ENCODE data around the gene ID4. TPM values are rescaled to one million over a fixed set of nuclear protein-coding genes. Genes with fewer than 3 reads are reported as not detected.

ID4 gene
- total RNA-seq, 2 experiments from 2014 or later, result 1.6 to 2.1 TPM

- BruUV-seq (replicated peaks), result no TSS peak
- intact Hi-C loops (cut with micrococcal nuclease; ENCODE audit: unreplicated experiment), result no loop called here
- CTCF ChIA-PET (ENCODE audit: unreplicated experiment), result no interaction called here
- Histone ChIP-seq H3K9me3 (ENCODE audit: low read length) (no peaks in the 10 kb centered on the region), H3K9me2 (ENCODE audit: insufficient read depth, low read length) (no peaks in the 10 kb centered on the region), H2AFZ (ENCODE audit: low read length) (no peak overlapping the region), H4K20me1 (ENCODE audit: insufficient read depth, low read length) (no peaks in the 10 kb centered on the region), H3K79me2 (ENCODE audit: insufficient read depth, low read depth, low read length) (no peaks in the 10 kb centered on the region), H3K4me1 (ENCODE audit: insufficient read depth, low read length, poor library complexity, severe bottlenecking) (no peaks in the 10 kb centered on the region), H3K4me3 (ENCODE audit: low read depth, low read length, poor library complexity, severe bottlenecking) (no peak overlapping the region), H3K36me3 (ENCODE audit: insufficient read depth, low read length) (no peaks in the 10 kb centered on the region), H3K4me2 (ENCODE audit: low read length) (no peak overlapping the region), H3K27ac (ENCODE audit: low read depth, low read length, poor library complexity, severe bottlenecking) (no peak overlapping the region)
- no peak for DNase-seq (ENCODE audit: low spot score)
- POLR2A ChIA-PET, result no interaction called here
- TF ChIP-seq CTCF (conservative IDR thresholded peaks at IDR 0.05; ENCODE audit: low read length), result no peak
- no peak for TF ChIP-seq EZH2phosphoT487 (IDR thresholded peaks at IDR 0.05; ENCODE audit: borderline replicate concordance, low read depth, low read length)
Measured at GRCh38 chr6:19880066-19880465, 42.9 kb downstream of the ID4 start.

- ChIA-PET CTCF (ENCODE audit: unreplicated experiment) (no interaction called here), POLR2A (interaction anchor here (0.8 to 0.9 kb wide), 2 partner anchors 14 to 18 kb away, joined by 3 read pairs; no protein-coding TSS in a partner anchor)
- no peak for DNase-seq (ENCODE audit: low spot score)
- BruUV-seq (replicated peaks), result no TSS peak
- Histone ChIP-seq H3K9me2 (ENCODE audit: insufficient read depth, low read length) (no peaks in the 10 kb centered on the region), H3K27ac (ENCODE audit: low read depth, low read length, poor library complexity, severe bottlenecking) (no peak overlapping the region), H3K4me3 (ENCODE audit: low read depth, low read length, poor library complexity, severe bottlenecking) (no peak overlapping the region), H4K20me1 (ENCODE audit: insufficient read depth, low read length) (no peaks in the 10 kb centered on the region), H3K36me3 (ENCODE audit: insufficient read depth, low read length) (no peaks in the 10 kb centered on the region), H3K4me2 (ENCODE audit: low read length) (no peak overlapping the region), H3K9me3 (ENCODE audit: low read length) (no peaks in the 10 kb centered on the region), H3K4me1 (ENCODE audit: insufficient read depth, low read length, poor library complexity, severe bottlenecking) (no peaks in the 10 kb centered on the region), H3K79me2 (ENCODE audit: insufficient read depth, low read depth, low read length) (no peaks in the 10 kb centered on the region), H2AFZ (ENCODE audit: low read length) (no peak overlapping the region)
- intact Hi-C loops (cut with micrococcal nuclease; ENCODE audit: unreplicated experiment), result no loop called here
- no peak for TF ChIP-seq EZH2phosphoT487 (IDR thresholded peaks at IDR 0.05; ENCODE audit: borderline replicate concordance, low read depth, low read length)
- TF ChIP-seq CTCF (conservative IDR thresholded peaks at IDR 0.05; ENCODE audit: low read length), result no peak
Measured at GRCh38 chr6:19891451-19891850, 54.3 kb downstream of the ID4 start.
